GM21390 (cell line): ENCODE results near the gene TMUB1.

Experiments used
- ATAC-seq: cut with Tn5 transposase; IDR thresholded peaks from one replicate; pipeline ENCODE4 v1.9.1; 2021; ENCODE audit not compliant: unreplicated experiment

Gene TMUB1

DNA sequence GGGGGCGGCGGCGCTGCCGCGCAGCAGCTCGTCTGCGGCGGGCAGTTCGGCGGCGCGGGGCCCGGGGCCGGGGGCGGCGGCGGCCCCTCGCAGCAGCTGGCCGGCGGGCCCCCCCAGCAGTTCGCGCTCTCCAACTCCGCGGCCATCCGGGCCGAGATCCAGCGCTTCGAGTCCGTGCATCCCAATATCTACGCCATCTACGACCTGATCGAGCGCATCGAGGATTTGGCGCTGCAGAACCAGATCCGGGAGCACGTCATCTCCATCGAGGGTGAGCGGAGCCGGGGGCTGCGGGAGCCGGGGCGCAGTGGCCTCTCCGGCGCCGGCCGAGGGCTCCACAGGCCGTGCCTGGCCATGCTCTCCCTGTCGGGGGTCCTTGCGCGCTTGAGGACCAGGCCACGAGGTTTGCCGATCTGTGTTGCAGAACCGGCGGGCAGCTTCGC, 3.5 kb upstream of the TMUB1 start:
- ATAC-seq = peak; percentile 0

DNA sequence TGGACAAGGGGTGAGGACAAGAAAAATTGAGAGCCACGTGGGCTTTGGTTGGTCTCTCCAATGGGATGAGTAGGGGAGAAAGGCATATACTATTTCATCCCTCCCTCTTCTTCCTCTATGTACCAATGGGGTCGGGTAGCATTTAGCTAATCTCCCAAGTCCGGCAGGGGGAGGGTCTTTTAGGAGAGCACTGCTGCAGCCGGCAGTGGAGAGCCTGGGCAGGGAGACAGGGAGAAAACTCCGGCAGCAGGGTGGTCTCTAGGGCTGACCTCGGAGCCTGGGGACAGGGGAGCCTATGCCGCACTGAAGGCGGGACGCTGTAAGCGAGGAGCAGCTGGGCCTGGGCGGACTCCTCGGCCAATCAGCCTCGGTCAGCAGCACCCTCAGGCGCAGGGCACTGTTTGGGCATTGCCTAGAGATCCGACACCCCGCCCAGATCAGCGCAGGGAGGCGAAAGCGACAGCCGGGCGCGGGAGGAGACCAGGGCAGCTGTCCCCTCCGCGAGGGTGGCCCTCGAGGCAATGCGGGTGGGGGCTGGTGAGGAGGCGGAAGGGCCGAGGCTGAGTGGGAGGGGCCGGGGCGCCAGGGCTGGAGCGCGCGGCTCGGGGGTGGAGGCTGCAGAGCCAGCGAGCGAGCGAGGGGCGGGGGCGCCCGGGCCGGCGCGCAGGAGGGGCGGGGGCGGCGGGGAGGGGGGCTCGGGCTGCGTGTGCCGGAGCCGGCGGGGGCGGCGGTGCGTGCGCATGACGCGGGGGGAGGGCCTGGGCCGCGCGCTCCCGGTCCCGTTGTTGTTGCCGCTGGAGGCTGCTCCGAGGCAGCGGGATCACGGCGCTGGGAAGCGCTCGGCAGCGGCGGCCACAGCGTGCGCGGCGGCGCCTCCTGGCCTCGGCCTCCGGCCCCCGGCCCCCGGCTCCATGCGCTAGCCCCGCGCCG, 2.7 kb upstream of the TMUB1 start, which contains the start of gene AGAP3:
AGAP3 (plus strand) TSS at position 785 of the 930 bp plus-strand sequence. CDS start 267 bp downstream, outside the sequence.
- ATAC-seq = peak; percentile 39

DNA sequence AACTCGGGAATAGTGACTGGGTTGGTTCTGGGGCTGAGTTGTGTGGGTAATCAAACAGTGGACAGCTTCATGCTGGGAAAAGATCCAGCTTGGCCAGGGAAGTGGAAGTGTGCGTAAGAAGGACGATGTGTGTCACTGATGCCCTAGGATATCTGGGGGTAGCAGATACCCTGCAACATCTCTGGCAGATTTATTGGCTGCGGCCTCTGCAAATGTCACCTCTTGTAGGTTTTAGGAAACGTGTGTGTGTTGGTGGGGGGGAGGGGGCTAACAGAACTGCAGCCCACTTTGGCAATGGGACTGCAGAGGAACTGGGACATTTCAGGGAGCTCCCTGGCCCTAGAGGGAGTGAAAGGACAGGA, 2.0 kb upstream of the TMUB1 start:
- ATAC-seq = no peak

DNA sequence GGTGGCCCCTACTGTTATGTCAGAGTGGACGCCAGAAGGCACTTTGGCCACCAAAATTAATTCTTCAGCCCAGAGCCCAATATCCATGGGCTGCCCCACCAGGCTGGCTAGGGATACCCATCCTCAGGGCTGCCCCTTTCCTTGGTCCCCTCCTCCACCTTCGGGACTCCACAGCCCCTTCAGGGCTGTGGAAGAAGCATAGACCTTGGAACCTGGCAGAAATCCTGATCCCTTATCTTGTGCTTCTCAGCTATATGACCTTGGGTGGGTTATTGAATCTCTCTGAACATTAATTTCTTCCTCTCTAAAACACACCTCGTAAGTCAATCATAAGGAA, 499 bp upstream of the TMUB1 start:
- ATAC-seq = no peak

DNA sequence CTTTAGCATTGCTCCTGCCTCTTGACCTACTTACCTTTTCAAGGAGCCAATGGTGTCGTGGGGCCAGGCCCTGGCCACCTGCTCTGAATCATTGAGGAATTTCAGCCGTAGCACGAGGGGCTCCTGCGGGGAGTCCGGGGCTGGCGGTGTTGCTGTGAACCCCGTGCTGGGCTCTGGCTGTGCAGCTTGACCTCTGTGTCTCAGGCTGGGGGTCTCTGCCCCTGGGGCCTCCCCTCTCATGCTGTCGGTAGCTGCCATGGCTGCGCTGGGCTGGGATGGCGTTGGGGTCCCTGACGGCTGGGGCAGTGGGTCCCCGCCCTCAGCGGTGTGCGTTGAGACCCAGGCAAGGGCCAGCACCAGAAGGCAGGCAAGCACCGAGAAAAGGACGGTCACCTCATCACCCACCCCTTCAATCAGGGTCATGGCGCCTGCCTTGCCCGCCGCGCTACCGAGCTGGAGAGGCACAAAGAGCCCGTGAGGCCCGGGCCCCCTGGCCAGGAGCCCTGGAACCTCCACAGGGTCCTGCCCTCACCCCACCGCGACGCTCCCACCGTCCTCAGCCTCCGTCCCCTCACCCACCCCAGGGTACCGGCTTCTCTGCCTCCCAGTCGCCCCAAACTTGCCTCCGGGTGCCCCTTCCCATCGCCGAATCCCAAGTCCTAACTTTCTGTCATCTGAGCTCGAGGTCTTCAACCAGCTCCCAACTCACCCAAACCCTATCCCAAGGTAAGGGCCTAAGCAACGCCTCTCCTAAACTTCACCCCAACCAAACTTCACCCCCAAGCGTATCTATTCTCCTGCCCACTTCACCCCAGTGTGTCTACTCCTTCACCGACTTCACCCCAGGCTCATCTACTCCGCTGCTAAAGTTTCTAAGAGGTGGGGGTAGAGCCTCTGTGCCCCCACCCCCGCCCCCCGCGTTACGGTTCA, 887 bp downstream of the TMUB1 start:
- no peak for ATAC-seq

DNA sequence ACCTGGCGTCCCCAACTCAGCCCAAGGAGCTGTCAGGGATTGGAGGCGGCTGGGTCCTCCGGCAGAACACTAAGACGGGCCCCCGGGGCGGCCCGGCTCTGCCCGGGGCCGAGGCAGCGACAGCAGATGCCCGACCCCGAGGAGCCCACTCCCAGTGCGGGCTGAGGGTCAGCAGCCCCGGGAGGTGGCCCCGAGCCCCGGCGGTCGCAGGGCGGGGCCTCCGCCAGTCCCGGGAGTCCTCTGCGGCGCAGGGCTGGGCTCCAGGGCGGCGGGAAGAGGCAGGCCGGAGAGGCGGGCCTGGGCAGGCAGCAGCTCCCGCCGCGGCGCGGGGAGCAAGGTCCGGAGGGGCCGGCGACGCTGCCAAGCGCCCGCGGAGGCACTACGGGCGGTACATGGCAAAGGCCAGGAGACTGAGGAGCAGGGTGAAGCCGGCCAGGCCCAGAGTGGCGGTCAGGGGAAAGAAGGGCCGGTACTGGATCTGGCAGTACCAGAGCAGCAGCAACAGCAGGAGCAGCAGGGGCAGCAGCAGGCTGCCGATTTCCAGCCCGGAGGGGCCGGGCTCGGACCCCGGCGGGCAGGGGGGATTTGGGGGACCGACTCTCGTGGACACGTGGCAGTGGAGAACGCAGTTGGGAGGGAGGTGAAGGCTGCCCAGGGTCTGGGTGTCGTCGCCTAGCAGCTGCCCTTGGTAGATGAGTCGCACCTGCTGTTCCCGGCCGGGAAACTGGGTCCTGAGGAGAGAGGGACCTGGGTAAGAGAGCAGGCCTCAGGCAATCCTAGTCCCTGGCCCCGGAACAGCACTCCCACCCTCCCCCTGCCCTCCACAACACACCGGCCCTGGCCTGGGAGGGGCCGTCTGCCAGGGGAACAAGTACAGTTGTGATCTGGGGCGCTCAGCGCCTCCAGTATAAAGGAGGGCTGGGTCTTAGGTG, 1.9 kb downstream of the TMUB1 start:
- ATAC-seq = peak; percentile 0

DNA sequence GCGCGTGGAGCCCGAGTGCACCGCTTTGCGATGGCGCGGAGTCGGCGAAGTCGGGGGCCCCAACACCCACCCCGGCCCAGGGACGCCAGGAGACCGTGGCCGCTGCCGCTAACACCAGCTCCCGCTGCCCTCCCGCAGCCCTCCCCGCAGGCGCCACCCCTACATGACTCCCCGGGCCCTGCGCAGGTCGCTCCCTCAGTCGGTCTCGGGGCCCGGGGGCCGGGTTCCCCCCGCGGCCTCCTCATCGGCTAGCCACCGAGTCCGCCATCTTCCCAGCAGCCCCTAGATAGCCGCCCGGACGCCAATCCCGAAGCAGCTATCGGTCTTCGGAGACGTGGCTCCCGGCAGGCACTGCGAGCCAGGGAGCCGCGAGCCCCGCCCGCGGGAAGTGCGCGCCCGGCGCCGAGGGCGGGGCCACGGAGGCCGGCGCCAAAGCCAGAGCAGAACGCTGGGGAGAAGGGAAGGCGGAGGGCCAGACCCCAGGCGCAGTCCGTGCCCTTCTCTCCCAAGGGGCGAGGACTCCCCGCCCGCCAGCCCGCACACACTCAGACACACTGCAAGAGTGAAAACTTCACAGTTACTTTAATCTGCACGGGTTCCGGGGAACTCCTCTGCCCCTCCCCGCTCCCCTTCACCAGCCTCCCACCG, 2.6 kb downstream of the TMUB1 start, which contains the start of gene FASTK:
FASTK (minus strand) TSS at position 288 of the 648 bp plus-strand sequence; CDS start at position 245, 43 bp downstream.
- ATAC-seq = peak; percentile 68

DNA sequence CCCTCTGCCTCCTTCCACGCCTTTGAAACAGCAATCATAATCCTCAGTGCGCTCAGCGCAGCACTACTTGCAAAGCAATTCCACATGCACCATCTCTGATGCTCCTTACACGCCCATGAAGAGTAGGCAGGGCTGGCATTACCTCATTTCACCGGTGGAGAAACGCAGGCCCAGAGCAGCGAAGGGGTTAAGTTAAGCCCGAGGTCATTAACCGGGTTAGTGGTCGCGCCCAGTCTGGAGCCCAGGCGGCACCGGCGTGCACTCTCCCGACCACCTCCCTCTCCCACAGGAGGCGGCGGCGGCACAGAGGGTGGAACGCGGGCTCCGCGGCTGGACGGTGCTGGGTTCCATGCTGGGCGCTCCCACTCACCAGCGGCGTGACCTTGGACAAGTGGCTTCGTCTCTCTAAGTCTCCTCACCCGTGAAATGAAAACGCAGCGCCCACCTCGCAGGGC, 3.2 kb downstream of the TMUB1 start:
- ATAC-seq = peak; percentile 1

DNA sequence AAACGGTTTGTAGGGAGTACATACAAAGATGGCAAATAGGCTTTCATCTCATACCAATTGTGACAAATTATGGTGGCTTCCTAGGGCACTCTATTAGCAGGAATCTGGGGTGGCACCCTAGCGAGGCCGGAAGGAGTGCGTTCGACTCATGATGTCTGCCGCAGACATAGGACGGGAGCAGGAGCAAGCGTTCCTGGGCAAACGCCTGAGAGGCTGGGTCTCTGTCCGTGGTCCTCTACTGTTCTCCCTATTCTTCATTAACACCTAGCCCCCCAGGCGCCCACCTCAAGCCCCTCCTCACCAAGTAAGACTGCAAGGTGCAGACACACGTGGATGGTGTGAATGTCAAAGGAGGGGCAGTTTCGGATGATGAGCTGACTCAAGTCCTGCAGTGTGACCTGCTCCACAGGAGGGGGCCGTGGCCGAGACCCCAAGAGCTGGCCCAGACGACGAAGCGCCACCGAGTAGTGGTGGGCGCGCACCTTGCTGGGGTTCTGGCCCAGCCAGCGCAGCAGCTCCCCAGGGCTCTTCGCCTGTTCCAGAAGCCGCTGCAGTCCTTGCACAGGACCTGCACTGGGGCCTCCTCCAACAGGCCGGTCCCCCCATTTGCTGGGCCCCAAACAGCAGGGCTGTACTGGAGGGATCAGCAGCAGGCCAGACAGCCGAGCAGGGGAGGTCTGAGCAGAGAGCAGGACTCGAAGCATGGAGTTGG, 3.9 kb downstream of the TMUB1 start:
- no peak for ATAC-seq

DNA sequence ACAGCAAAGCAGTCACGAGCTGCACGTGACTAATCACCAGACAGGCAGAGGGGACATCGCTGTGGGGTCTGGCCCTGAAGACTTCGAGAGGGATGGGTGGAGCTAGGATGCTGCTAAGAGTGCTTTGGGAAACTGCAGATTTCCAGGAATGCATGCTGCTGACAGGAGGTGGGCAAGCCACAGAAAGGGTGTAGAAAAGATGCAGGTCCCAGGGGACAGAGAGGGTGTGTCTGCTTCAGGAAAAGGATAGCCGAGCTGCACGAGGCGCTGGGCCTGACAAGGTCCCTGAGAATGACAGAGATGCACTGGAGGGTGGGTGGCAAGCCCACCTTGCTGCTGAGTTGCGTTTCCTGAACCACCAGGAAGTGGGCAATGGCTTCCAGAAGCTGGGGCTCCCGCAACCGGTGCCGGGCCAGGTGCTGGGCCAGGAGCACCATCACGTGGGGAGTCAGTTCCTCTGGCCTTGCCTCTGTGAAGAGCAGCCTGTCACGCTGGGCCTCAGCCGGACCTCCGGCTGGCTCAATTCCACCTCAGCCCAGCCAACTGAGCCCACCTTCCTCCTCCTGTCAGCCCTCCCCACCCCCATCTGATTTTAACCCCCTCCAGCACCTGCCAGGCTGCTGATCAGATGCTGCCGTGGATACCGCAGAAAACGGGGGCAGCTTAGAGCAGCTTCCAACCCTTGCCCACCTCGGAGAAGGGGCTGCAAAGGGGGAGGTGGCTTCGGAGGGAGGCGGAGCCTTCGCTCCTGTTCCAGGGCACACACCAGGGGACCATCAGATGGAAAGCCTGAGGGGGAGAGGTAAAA, 4.9 kb downstream of the TMUB1 start:
- ATAC-seq = no peak

DNA sequence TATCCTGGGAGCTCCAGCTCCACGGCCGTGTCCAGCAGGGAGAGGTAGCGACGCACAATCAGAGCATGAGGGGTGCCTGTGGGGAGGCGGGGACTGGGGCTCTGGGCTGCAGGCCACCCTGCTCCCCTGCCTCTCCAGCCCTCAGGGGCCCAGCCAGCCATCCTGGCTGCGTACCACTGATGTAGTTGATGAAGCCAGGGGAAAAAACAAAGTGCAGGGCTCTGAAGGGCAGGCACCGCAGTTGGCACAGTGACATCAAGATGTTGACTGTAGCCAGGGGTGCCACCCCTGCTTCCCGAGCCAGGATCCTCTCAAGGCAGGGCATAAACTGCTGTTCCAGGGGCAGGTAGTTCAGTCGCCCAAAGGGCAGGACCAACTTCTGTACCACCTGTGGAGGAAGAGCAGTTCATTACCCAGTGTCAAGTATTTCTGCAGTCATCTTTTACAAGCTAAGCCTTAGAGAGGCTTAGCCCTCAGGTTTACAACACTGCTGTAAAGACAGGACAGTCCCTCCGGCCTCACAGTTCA, 5.5 kb downstream of the TMUB1 start:
- no peak for ATAC-seq

DNA sequence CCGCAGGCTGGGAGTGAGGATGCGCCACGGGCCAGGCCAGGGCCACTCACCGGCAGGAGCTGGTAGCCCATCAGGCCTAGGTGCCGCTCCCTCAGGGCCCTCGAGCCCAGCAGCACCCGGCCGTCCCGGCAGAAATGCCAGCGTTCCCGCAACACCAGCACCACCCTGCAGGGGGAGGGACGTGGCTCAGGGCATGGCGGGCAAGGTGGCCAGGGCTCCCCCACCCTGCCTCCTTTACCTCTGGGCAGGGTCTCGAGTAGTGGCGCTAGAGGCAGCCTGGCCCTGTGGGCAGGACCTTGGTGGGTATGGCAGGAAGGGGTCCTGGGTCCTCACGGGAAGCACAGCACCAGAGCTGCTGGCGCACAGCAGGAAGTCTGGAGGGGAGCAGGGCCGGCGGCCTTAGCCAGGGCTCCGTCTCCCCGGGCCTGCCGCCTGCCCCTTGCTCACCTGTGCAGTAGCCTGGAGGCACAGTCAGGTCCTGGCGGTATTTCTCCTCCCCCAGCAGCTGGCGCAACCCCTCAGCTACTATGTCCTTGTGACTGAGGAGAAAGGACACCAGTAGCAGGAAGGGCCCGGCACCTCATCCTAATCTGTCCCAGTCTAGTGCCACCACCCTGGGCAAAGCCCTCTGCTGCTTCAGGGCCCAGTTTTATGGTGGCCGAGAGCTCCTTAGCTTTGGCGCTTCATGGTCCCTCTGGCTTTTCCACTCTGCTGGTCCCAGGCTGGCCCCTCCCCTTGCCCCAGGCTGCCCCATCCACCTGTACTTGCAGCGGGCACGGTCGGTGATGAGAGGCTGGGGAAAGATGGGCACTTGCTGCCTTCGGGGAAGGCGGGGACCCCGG, 6.2 kb downstream of the TMUB1 start:
- no peak for ATAC-seq

DNA sequence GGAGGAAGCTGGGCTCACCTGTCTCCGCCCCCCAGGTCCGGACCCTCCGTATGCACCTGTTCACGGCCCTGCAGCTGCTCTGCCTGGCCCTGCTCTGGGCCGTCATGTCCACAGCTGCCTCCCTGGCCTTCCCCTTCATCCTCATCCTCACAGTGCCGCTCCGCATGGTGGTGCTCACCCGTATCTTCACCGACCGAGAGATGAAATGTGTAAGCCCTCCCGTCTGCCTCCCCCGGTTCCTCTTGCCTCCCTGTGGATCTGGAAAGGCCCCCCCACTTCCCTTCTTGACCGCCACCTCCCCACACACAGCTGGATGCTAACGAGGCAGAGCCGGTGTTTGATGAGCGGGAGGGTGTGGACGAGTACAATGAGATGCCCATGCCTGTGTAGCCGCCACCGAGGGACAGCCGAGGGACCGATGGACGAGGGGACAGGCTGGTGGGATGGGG, 7.3 kb downstream of the TMUB1 start:
- ATAC-seq = no peak

DNA sequence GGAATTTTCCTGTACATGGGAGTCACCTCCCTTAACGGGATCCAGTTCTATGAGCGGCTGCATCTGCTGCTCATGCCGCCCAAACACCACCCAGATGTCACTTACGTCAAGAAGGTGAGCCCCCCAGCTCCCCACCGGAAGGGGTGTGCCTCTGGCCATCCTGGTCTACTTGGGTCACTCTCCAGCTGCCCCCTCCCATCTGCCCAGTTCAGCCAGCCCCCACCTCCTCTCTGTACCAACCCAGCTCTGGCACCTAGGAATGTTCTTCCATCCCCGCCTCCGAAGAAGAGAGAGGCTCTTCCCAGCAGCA, 7.7 kb downstream of the TMUB1 start:
- no peak for ATAC-seq

DNA sequence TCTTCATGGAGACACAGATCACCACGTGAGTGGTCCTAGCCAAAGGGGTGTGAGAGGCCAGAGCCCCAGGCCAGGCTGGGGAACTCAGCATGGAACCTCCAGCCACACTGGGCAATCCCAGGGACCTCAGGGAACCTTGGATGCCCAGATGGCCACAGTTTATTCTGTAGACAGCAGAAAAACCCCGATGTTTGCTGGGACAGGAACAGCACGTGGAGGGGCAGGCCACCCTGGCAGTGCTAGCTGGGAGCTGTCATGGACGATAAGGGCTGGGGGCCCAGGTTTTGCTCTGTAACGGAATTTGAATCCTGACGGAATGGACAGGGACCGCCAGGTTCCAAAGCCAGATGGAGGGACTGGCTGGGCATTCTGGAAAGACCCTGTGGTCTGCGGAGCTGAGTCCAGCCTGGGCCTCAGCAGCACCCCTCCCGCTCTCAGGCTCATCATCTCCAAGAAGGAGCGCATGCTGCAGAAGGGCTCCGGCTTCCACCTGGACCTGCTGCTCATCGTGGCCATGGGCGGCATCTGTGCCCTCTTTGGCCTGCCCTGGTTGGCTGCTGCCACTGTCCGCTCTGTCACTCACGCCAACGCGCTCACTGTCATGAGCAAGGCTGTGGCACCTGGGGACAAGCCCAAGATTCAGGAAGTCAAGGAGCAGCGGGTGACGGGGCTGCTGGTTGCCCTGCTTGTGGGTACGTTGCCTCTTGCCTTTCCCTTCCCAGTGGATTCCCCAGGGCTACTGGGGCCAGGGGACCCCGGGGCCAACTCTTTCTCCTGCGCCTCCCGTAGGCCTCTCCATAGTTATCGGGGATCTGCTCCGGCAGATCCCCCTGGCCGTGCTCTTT, 8.3 kb downstream of the TMUB1 start:
- no peak for ATAC-seq

DNA sequence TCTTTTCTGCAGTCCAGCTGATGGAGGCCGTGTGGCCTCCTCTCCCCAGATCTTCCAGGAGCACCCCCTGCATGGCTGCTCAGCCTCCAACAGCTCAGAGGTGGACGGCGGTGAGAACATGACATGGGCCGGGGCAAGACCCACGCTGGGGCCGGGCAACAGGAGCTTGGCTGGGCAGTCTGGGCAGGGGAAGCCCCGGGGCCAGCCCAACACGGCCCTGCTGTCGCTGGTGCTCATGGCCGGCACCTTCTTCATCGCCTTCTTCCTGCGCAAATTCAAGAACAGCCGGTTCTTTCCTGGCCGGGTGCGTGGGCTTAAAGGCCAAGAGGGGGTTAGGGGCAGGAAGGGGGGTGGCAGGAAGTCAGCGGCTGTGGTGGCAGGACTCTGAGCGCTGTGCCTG, 9.3 kb downstream of the TMUB1 start:
- ATAC-seq = no peak
